OCI-LY3 (cell line): Measurements from ENCODE around the gene PAQR6.

Experiments used
- H2AFZ ChIP-seq: fragments of 200-600, 300-600 bp; shearing (Covaris generic); 2 replicates; pipeline ENCODE4 v1.6.0; 2014; ENCODE audit warnings: antibody characterized with exemption, low read depth, low read length
- H3K27ac ChIP-seq: fragments of 200-600, 300-600 bp; sonication (generic); 2 replicates; pipeline ENCODE4 v1.5.1; 2014; ENCODE audit warnings: mild to moderate bottlenecking, low read length, moderate library complexity, mixed read lengths
- H3K27me3 ChIP-seq: fragments of 200-600, 300-600 bp; sonication (generic); 2 replicates; pipeline ENCODE4 v1.6.1; 2014; ENCODE audit warnings: low read depth, low read length, mixed read lengths
- H3K36me3 ChIP-seq: fragments of 200-600, 300-600 bp; sonication (generic); replicated peaks from 2 replicates; pipeline ENCODE3; 2014; ENCODE audit warnings: low read depth, low read length, mixed read lengths
- H3K4me1 ChIP-seq: fragments of 300-600, 200-600 bp; sonication (generic); 2 replicates; pipeline ENCODE4 v1.6.1; 2014; ENCODE audit warnings: low read length, mixed read lengths
- H3K4me2 ChIP-seq: fragments of 200-600, 300-600 bp; sonication (generic); 2 replicates; pipeline ENCODE4 v1.6.1; 2014; ENCODE audit warnings: low read length, mixed read lengths
- H3K4me3 ChIP-seq: fragments of 300-600, 200-600 bp; sonication (generic); 2 replicates; pipeline ENCODE4 v1.5.1; 2014; ENCODE audit warnings: antibody characterized with exemption, mild to moderate bottlenecking, low read length, moderate library complexity
- H3K79me2 ChIP-seq: fragments of 300-600, 200-600 bp; shearing (Covaris generic); 2 replicates; pipeline ENCODE4 v1.6.1; 2014; ENCODE audit warnings: mild to moderate bottlenecking, low read length, mixed read lengths
- H3K9ac ChIP-seq: fragments of 300-600, 200-600 bp; shearing (Covaris generic); 2 replicates; pipeline ENCODE4 v1.6.0; 2014; ENCODE audit warnings: mild to moderate bottlenecking, low read length, moderate library complexity
- H3K9me3 ChIP-seq: fragments of 200-600, 300-600 bp; shearing (Covaris generic); 2 replicates; pipeline ENCODE4 v1.6.1; 2014; ENCODE audit warnings: low read length, mixed read lengths; ENCODE audit not compliant: insufficient read depth
- H4K20me1 ChIP-seq: fragments of 200-600, 300-600 bp; sonication (generic); 2 replicates; pipeline ENCODE4 v1.6.1; 2016; ENCODE audit warnings: low read length, mixed read lengths; ENCODE audit not compliant: insufficient read depth
- CTCF ChIP-seq: fragments of 200-600, 300-600 bp; sonication (generic); IDR thresholded peaks from 2 replicates; pipeline ENCODE4 v1.5.1; 2014; ENCODE audit warnings: antibody characterized with exemption, low read length, low read depth
- EZH2phosphoT487 ChIP-seq: fragments of 200-600 bp; shearing (Covaris generic); IDR thresholded peaks from 2 replicates; pipeline ENCODE4 v1.6.1; 2018; ENCODE audit warnings: antibody characterized with exemption, mixed run types, low read depth

Gene PAQR6

GRCh38 chr1:156284757-156285156, 36.9 kb upstream of the PAQR6 start:
- TF ChIP-seq EZH2phosphoT487 (no peak), CTCF (no peak)
- no peaks in the 10 kb centered on the region for H3K9me3 ChIP-seq
- H3K79me2 ChIP-seq = peaks cover 42% of the 10 kb centered on the region
- no peak overlapping the region for H3K9ac ChIP-seq
- peaks cover 10% of the 10 kb centered on the region for H3K36me3 ChIP-seq
- H4K20me1 ChIP-seq = peaks cover 5% of the 10 kb centered on the region
- H3K27ac ChIP-seq = no peak overlapping the region
- peaks cover 19% of the 10 kb centered on the region for H3K4me1 ChIP-seq
- no peaks in the 10 kb centered on the region for H3K27me3 ChIP-seq
- no peak overlapping the region for H3K4me3 ChIP-seq
- H2AFZ ChIP-seq = no peak overlapping the region
- H3K4me2 ChIP-seq = no peak overlapping the region

GRCh38 chr1:156284112-156284511, 36.3 kb upstream of the PAQR6 start, which contains the start of gene TMEM79:
Gene TMEM79 (plus strand): TSS chr1:156284325. CDS start chr1:156285227, 902 bp downstream.
- Histone ChIP-seq H4K20me1 (peaks cover 5% of the 10 kb centered on the region), H3K79me2 (peaks cover 48% of the 10 kb centered on the region), H3K27ac (peak within 1 kb of the TSS; percentile 26), H3K27me3 (no peaks in the 10 kb centered on the region), H2AFZ (peak within 1 kb of the TSS; percentile 87), H3K4me3 (peak within 1 kb of the TSS; percentile 88), H3K36me3 (peaks cover 16% of the 10 kb centered on the region), H3K4me1 (peaks cover 19% of the 10 kb centered on the region), H3K9me3 (no peaks in the 10 kb centered on the region), H3K9ac (peak within 1 kb of the TSS; percentile 94), H3K4me2 (peak within 1 kb of the TSS; percentile 94)
- TF ChIP-seq EZH2phosphoT487 (no peak), CTCF (no peak)

- TF ChIP-seq CTCF (no peak), EZH2phosphoT487 (no peak)
- Histone ChIP-seq H3K79me2 (peaks cover 54% of the 10 kb centered on the region), H3K9ac (peak overlapping the region; percentile 94)
These were observed 35.7 kb upstream of the PAQR6 start for GRCh38 chr1:156283521-156283920.

GRCh38 chr1:156282479-156283222, 34.8 kb upstream of the PAQR6 start, which contains the start of gene SMG5:
Gene SMG5 (minus strand): TSS chr1:156282825. CDS start chr1:156282680, 145 bp downstream.
- H3K27me3 ChIP-seq = no peaks in the 10 kb centered on the region
- H3K79me2 ChIP-seq = peaks cover 62% of the 10 kb centered on the region
- H3K4me3 ChIP-seq = peak within 1 kb of the TSS; percentile 88
- H3K9me3 ChIP-seq = no peaks in the 10 kb centered on the region
- no peak for TF ChIP-seq CTCF
- TF ChIP-seq EZH2phosphoT487 = no peak
- peaks cover 5% of the 10 kb centered on the region for H4K20me1 ChIP-seq
- H3K36me3 ChIP-seq = peaks cover 24% of the 10 kb centered on the region
- H2AFZ ChIP-seq = peak within 1 kb of the TSS; percentile 87
- H3K4me1 ChIP-seq = peaks cover 19% of the 10 kb centered on the region
- peak within 1 kb of the TSS; percentile 94 for H3K9ac ChIP-seq
- peak within 1 kb of the TSS; percentile 67 for H3K27ac ChIP-seq
- H3K4me2 ChIP-seq = peak within 1 kb of the TSS; percentile 96

More at GRCh38 chr1:156283521-156283920, 35.7 kb upstream of the PAQR6 start:
- no peaks in the 10 kb centered on the region for H3K27me3 ChIP-seq
- peaks cover 17% of the 10 kb centered on the region for H3K36me3 ChIP-seq
- peak overlapping the region; percentile 87; the same call in 1 of the 2 replicates for H2AFZ ChIP-seq
- peaks cover 19% of the 10 kb centered on the region for H3K4me1 ChIP-seq
- peak overlapping the region; percentile 88 for H3K4me3 ChIP-seq
- peaks cover 5% of the 10 kb centered on the region for H4K20me1 ChIP-seq
- H3K4me2 ChIP-seq = peak overlapping the region; percentile 94
- no peaks in the 10 kb centered on the region for H3K9me3 ChIP-seq
- H3K27ac ChIP-seq = no peak overlapping the region
